ENCODE results near the gene ANAPC2.
A peak's percentile ranks its signal among the peaks of the same experiment; 100 is the strongest.

The ANAPC2 gene

GRCh38 chr9:137218212-137218753, 29.9 kb upstream of the ANAPC2 start:
- Histone ChIP-seq H3K27ac (ENCODE audit: low read length, poor library complexity, severe bottlenecking) (peak overlapping the region; percentile 59), H3K9ac (ENCODE audit: low read length) (no peak overlapping the region), H2BK15ac (ENCODE audit: low read depth, poor library complexity, severe bottlenecking) (peak overlapping the region; percentile 97), H2BK120ac (ENCODE audit: low read depth, low read length) (no peak overlapping the region), H3K23ac (ENCODE audit: low read length in 2 of 2) (peak overlapping the region in 1 of 2 experiments; percentile 40), H3K79me1 (replicated peaks; ENCODE audit: low read length, poor library complexity, severe bottlenecking) (no peaks in the 10 kb centered on the region), H3K18ac (ENCODE audit: low read depth in 1 of 2, low read length in 2 of 2) (peak overlapping the region; percentile 14 to 19), H2BK12ac (ENCODE audit: low read length in 2 of 2) (peak overlapping the region in 1 of 2 experiments; percentile 73), H4K8ac (ENCODE audit: low read length) (peak overlapping the region; percentile 59), H3K9me3 (ENCODE audit: control insufficient read depth, low read length) (no peaks in the 10 kb centered on the region), H2AFZ (ENCODE audit: low read depth, low read length) (no peak overlapping the region), H3K4ac (ENCODE audit: low read depth in 1 of 2, low read length in 2 of 2) (peak overlapping the region in 1 of 2 experiments; percentile 58), H3K4me1 (ENCODE audit: control insufficient read depth, insufficient read depth, low read depth, low read length) (peaks cover 59% of the 10 kb centered on the region), H3K4me2 (ENCODE audit: low read length, poor library complexity, severe bottlenecking) (no peak overlapping the region), H3K14ac (ENCODE audit: low read length in 2 of 2) (no peak overlapping the region), H3K4me3 (ENCODE audit: insufficient read depth in 1 of 2, low read depth in 1 of 2, low read length in 2 of 2) (peak overlapping the region; percentile 5 to 69), H3K27me3 (ENCODE audit: control insufficient read depth in 1 of 2, insufficient read depth in 1 of 2, low read length in 2 of 2) (no peaks in the 10 kb centered on the region), H2AK5ac (ENCODE audit: low read length, severe bottlenecking) (no peak overlapping the region), H4K91ac (ENCODE audit: low read length) (peak overlapping the region; percentile 64), H3K36me3 (ENCODE audit: control insufficient read depth in 1 of 2, insufficient read depth in 2 of 2, low read depth in 1 of 2, low read length in 2 of 2) (peaks cover 5 to 43% of the 10 kb centered on the region in 2 experiments), H2BK5ac (ENCODE audit: low read depth, low read length, poor library complexity, severe bottlenecking) (no peak overlapping the region)
- no peak for DNase-seq
- 97% methylated on average over 27 of the region's 30 CpGs for WGBS

- Histone ChIP-seq H3K4me3 (ENCODE audit: insufficient read depth in 1 of 2, low read depth in 1 of 2, low read length in 2 of 2) (peak overlapping the region in 1 of 2 experiments; percentile 69), H3K4ac (ENCODE audit: low read depth in 1 of 2, low read length in 2 of 2) (peak overlapping the region; percentile 32 to 42), H3K27ac (ENCODE audit: low read length, poor library complexity, severe bottlenecking) (no peak overlapping the region), H3K14ac (ENCODE audit: low read length in 2 of 2) (peak overlapping the region in 1 of 2 experiments; percentile 35), H3K79me1 (replicated peaks; ENCODE audit: low read length, poor library complexity, severe bottlenecking) (peaks cover 3% of the 10 kb centered on the region), H2BK120ac (ENCODE audit: low read depth, low read length) (no peak overlapping the region), H2AFZ (ENCODE audit: low read depth, low read length) (no peak overlapping the region), H2BK15ac (ENCODE audit: low read depth, poor library complexity, severe bottlenecking) (peak overlapping the region; percentile 97), H3K4me1 (ENCODE audit: control insufficient read depth, insufficient read depth, low read depth, low read length) (peaks cover 53% of the 10 kb centered on the region), H3K9ac (ENCODE audit: low read length) (peak overlapping the region; percentile 60), H3K18ac (ENCODE audit: low read depth in 1 of 2, low read length in 2 of 2) (peak overlapping the region; percentile 34 to 61), H2BK5ac (ENCODE audit: low read depth, low read length, poor library complexity, severe bottlenecking) (no peak overlapping the region), H4K91ac (ENCODE audit: low read length) (peak overlapping the region; percentile 64), H3K27me3 (ENCODE audit: control insufficient read depth in 1 of 2, insufficient read depth in 1 of 2, low read length in 2 of 2) (no peaks in the 10 kb centered on the region), H4K8ac (ENCODE audit: low read length) (peak overlapping the region; percentile 52), H3K36me3 (ENCODE audit: control insufficient read depth in 1 of 2, insufficient read depth in 2 of 2, low read depth in 1 of 2, low read length in 2 of 2) (peaks cover 5 to 50% of the 10 kb centered on the region in 2 experiments), H3K4me2 (ENCODE audit: low read length, poor library complexity, severe bottlenecking) (no peak overlapping the region), H3K9me3 (ENCODE audit: control insufficient read depth, low read length) (no peaks in the 10 kb centered on the region), H2BK12ac (ENCODE audit: low read length in 2 of 2) (peak overlapping the region in 1 of 2 experiments; percentile 73), H3K23ac (ENCODE audit: low read length in 2 of 2) (peak overlapping the region in 1 of 2 experiments; percentile 23), H2AK5ac (ENCODE audit: low read length, severe bottlenecking) (no peak overlapping the region)
- peak; percentile 63 for DNase-seq
- WGBS, result 43% methylated on average over 36 of the region's 36 CpGs
Measured at GRCh38 chr9:137217276-137218211, 29.2 kb upstream of the ANAPC2 start.

GRCh38 chr9:137216188-137216965, 28.0 kb upstream of the ANAPC2 start:
- no peak overlapping the region for H3K23ac ChIP-seq (ENCODE audit: low read length in 2 of 2)
- H4K8ac ChIP-seq (ENCODE audit: low read length), result no peak overlapping the region
- no peak overlapping the region for H4K91ac ChIP-seq (ENCODE audit: low read length)
- no peak overlapping the region for H2AK5ac ChIP-seq (ENCODE audit: low read length, severe bottlenecking)
- H2BK5ac ChIP-seq (ENCODE audit: low read depth, low read length, poor library complexity, severe bottlenecking), result no peak overlapping the region
- H3K4ac ChIP-seq (ENCODE audit: low read depth in 1 of 2, low read length in 2 of 2), result no peak overlapping the region
- H3K9me3 ChIP-seq (ENCODE audit: control insufficient read depth, low read length), result no peaks in the 10 kb centered on the region
- no peak overlapping the region for H2BK12ac ChIP-seq (ENCODE audit: low read length in 2 of 2)
- WGBS, result 98% methylated on average over 30 of the region's 30 CpGs
- no peak overlapping the region for H3K9ac ChIP-seq (ENCODE audit: low read length)
- no peak overlapping the region for H3K27ac ChIP-seq (ENCODE audit: low read length, poor library complexity, severe bottlenecking)
- no peak overlapping the region for H3K4me3 ChIP-seq (ENCODE audit: insufficient read depth in 1 of 2, low read depth in 1 of 2, low read length in 2 of 2)
- no peak overlapping the region for H2AFZ ChIP-seq (ENCODE audit: low read depth, low read length)
- DNase-seq, result no peak
- H3K27me3 ChIP-seq (ENCODE audit: control insufficient read depth in 1 of 2, insufficient read depth in 1 of 2, low read length in 2 of 2), result no peaks in the 10 kb centered on the region
- H3K36me3 ChIP-seq (ENCODE audit: control insufficient read depth in 1 of 2, insufficient read depth in 2 of 2, low read depth in 1 of 2, low read length in 2 of 2), result peaks cover 5 to 62% of the 10 kb centered on the region in 2 experiments
- H2BK120ac ChIP-seq (ENCODE audit: low read depth, low read length), result no peak overlapping the region
- H3K79me1 ChIP-seq (replicated peaks; ENCODE audit: low read length, poor library complexity, severe bottlenecking), result peaks cover 3% of the 10 kb centered on the region
- no peak overlapping the region for H3K4me2 ChIP-seq (ENCODE audit: low read length, poor library complexity, severe bottlenecking)
- no peak overlapping the region for H3K14ac ChIP-seq (ENCODE audit: low read length in 2 of 2)
- no peak overlapping the region for H2BK15ac ChIP-seq (ENCODE audit: low read depth, poor library complexity, severe bottlenecking)
- no peak overlapping the region for H3K18ac ChIP-seq (ENCODE audit: low read depth in 1 of 2, low read length in 2 of 2)
- peaks cover 45% of the 10 kb centered on the region for H3K4me1 ChIP-seq (ENCODE audit: control insufficient read depth, insufficient read depth, low read depth, low read length)
